Neutrophil (primary cell): ENCODE measurements around the gene SSNA1.
"Not testable (repeated sequence)": the region's sequence is repeated elsewhere in the genome, so short reads cannot be mapped to it uniquely, and the experiment has no call there.

Experiments
- H3K27ac ChIP-seq: fragments of 200-600 bp; sonication (generic); 2 replicates; pipeline ENCODE4 v1.5.1; 2016; ENCODE audit warnings: mild to moderate bottlenecking, moderate library complexity
- H3K27me3 ChIP-seq: fragments of 200-600 bp; sonication (generic); 2 replicates; pipeline ENCODE4 v1.6.0; 2016; ENCODE audit warnings: mild to moderate bottlenecking
- H3K36me3 ChIP-seq: fragments of 200-600 bp; sonication (generic); 2 replicates; pipeline ENCODE4 v1.5.1; 2017
- H3K4me1 ChIP-seq, 2 experiments: fragments of 200-600 bp in 1 of 2; sonication (generic) in 1 of 2; 1 replicate in 1 of 2; 2 replicates in 1 of 2; pipeline versions ENCODE4 v1.5.1 to v1.6.1; 2013 to 2016; ENCODE audit warnings: low read depth in 1 of 2, low read length in 1 of 2, mild to moderate bottlenecking in 1 of 2, moderate library complexity in 1 of 2; ENCODE audit not compliant: control insufficient read depth in 1 of 2, insufficient read depth in 1 of 2
- H3K4me3 ChIP-seq, 2 experiments: fragments of 200-600 bp in 1 of 2; sonication (generic) in 1 of 2; 1 replicate in 1 of 2; 2 replicates in 1 of 2; pipeline ENCODE4 v1.5.1; 2013 to 2016; ENCODE audit warnings: low read depth in 1 of 2, low read length in 1 of 2, mild to moderate bottlenecking in 1 of 2, moderate library complexity in 1 of 2
- H3K9me3 ChIP-seq: fragments of 200-600 bp; sonication (generic); 2 replicates; pipeline ENCODE4 v1.5.1; 2016
- CTCF ChIP-seq: fragments of 200-600 bp; sonication (generic); IDR thresholded peaks from 2 replicates; pipeline ENCODE4 v1.5.1; 2016; ENCODE audit warnings: antibody characterized with exemption

Gene SSNA1

GRCh38 chr9:137237759-137238726, 49.6 kb downstream of the SSNA1 start:
- H3K4me3 ChIP-seq: no peak overlapping the region
- H3K27me3 ChIP-seq: peaks cover 30% of the 10 kb centered on the region
- TF ChIP-seq CTCF: no peak
- H3K9me3 ChIP-seq: no peaks in the 10 kb centered on the region
- H3K36me3 ChIP-seq: peaks cover 14% of the 10 kb centered on the region
- peaks cover 57% of the 10 kb centered on the region in 2 experiments for H3K4me1 ChIP-seq
- no peak overlapping the region for H3K27ac ChIP-seq

- Histone ChIP-seq H3K36me3 (peaks cover 23% of the 10 kb centered on the region), H3K27ac (peak overlapping the region; percentile 96), H3K27me3 (peaks cover 14% of the 10 kb centered on the region), H3K4me1 (peaks cover 70% of the 10 kb centered on the region in 2 experiments), H3K4me3 (peak overlapping the region; percentile 79 to 96)
- not testable (repeated sequence) for H3K9me3 ChIP-seq
These were observed 51.2 kb downstream of the SSNA1 start for GRCh38 chr9:137239541-137240200.
